ENCODE results near the gene RHBDL3.

GRCh38 chr17:32264140-32264799 lies 1.4 kb upstream of the RHBDL3 start:
- TF ChIP-seq CTCF (IDR thresholded peaks at IDR 0.05), result peak in 1 of 5 experiments; percentile 7
- TF ChIP-seq POLR2AphosphoS5 (IDR thresholded peaks at IDR 0.05), result no peak
- TF ChIP-seq POLR2A (IDR thresholded peaks at IDR 0.05), result no peak
- no peak for TF ChIP-seq EP300 (IDR thresholded peaks at IDR 0.05; ENCODE audit: low read depth)
